ENCODE results near the gene ASCC1.
"Not testable (repeated sequence)": the region's sequence is repeated elsewhere in the genome, so short reads cannot be mapped to it uniquely, and the experiment has no call there.

ASCC1 gene

GRCh38 chr10:72170263-72170662, 45.8 kb downstream of the ASCC1 start:
- no peak for DNase-seq (ENCODE audit: low spot score)

GRCh38 chr10:72167118-72167517, 49.0 kb downstream of the ASCC1 start:
- DNase-seq (ENCODE audit: low spot score) = no peak

- DNase-seq (ENCODE audit: low spot score) = peak; percentile 15
Measured at GRCh38 chr10:72164617-72165016, 51.5 kb downstream of the ASCC1 start.

- peak; percentile 3 for DNase-seq (ENCODE audit: low spot score)
Measured at GRCh38 chr10:72162978-72163377, 53.1 kb downstream of the ASCC1 start.

- DNase-seq (ENCODE audit: low spot score) = no peak
Measured at GRCh38 chr10:72158176-72158575, 57.9 kb downstream of the ASCC1 start.

GRCh38 chr10:72156223-72156622, 59.9 kb downstream of the ASCC1 start:
- no peak for DNase-seq (ENCODE audit: low spot score)

- no peak for DNase-seq (ENCODE audit: low spot score)
Measured at GRCh38 chr10:72152286-72152685, 63.8 kb downstream of the ASCC1 start.

GRCh38 chr10:72150746-72151478, 65.2 kb downstream of the ASCC1 start:
- DNase-seq (ENCODE audit: low spot score) = not testable (repeated sequence)

GRCh38 chr10:72147324-72147584, 68.8 kb downstream of the ASCC1 start:
- DNase-seq (ENCODE audit: low spot score) = not testable (repeated sequence)

- no peak for DNase-seq (ENCODE audit: low spot score)
Measured at GRCh38 chr10:72146559-72147323, 69.3 kb downstream of the ASCC1 start.

GRCh38 chr10:72146071-72146470, 70.0 kb downstream of the ASCC1 start:
- DNase-seq (ENCODE audit: low spot score) = no peak

- DNase-seq (ENCODE audit: low spot score) = no peak
Measured at GRCh38 chr10:72145657-72146056, 70.4 kb downstream of the ASCC1 start.

GRCh38 chr10:72140850-72141249, 75.2 kb downstream of the ASCC1 start:
- DNase-seq (ENCODE audit: low spot score) = no peak

GRCh38 chr10:72140174-72140573, 75.9 kb downstream of the ASCC1 start:
- DNase-seq (ENCODE audit: low spot score) = no peak

- no peak for DNase-seq (ENCODE audit: low spot score)
Measured at GRCh38 chr10:72137583-72137982, 78.5 kb downstream of the ASCC1 start.

GRCh38 chr10:72136225-72136624, 79.9 kb downstream of the ASCC1 start:
- not testable (repeated sequence) for DNase-seq (ENCODE audit: low spot score)

- DNase-seq (ENCODE audit: low spot score) = no peak
Measured at GRCh38 chr10:72134785-72135767, 81.0 kb downstream of the ASCC1 start.

- DNase-seq (ENCODE audit: low spot score) = peak; percentile 19
Measured at GRCh38 chr10:72133517-72133916, 82.6 kb downstream of the ASCC1 start.

- no peak for DNase-seq (ENCODE audit: low spot score)
Measured at GRCh38 chr10:72132854-72133253, 83.2 kb downstream of the ASCC1 start.

GRCh38 chr10:72127571-72127970, 88.5 kb downstream of the ASCC1 start:
- no peak for DNase-seq (ENCODE audit: low spot score)

GRCh38 chr10:72126872-72127232, 89.2 kb downstream of the ASCC1 start:
- DNase-seq (ENCODE audit: low spot score) = no peak

- peak; percentile 49 for DNase-seq (ENCODE audit: low spot score)
Measured at GRCh38 chr10:72126184-72126871, 89.7 kb downstream of the ASCC1 start.
